Mesendoderm (in vitro differentiated cells): ENCODE data around the gene KIF18A. TPM values are rescaled to one million over a fixed set of nuclear protein-coding genes. Genes with fewer than 3 reads are reported as not detected.

ENCODE experiments used
- DNase-seq: peaks from one replicate; pipeline ENCODE4 v3.0.0; 2013
- H2AK5ac ChIP-seq: 2 replicates; pipeline ENCODE4 v1.6.1; 2013; ENCODE audit warnings: low read length, inconsistent platforms
- H2BK120ac ChIP-seq: 2 replicates; pipeline ENCODE4 v1.6.1; 2013; ENCODE audit warnings: low read depth, mild to moderate bottlenecking, low read length, moderate library complexity, mixed read lengths
- H2BK15ac ChIP-seq: replicated peaks from 2 replicates; pipeline ENCODE4 v1.6.1; 2013; ENCODE audit warnings: low read depth, mild to moderate bottlenecking, moderate library complexity
- H2BK5ac ChIP-seq: 2 replicates; pipeline ENCODE4 v1.6.1; 2013; ENCODE audit warnings: low read length, inconsistent platforms
- H3K18ac ChIP-seq: 2 replicates; pipeline ENCODE4 v1.6.1; 2013; ENCODE audit warnings: mild to moderate bottlenecking, low read length, mixed read lengths
- H3K23ac ChIP-seq: one replicate; pipeline ENCODE4 v1.6.1; 2013; ENCODE audit warnings: low read length
- H3K27ac ChIP-seq: 2 replicates; pipeline ENCODE4 v1.5.1; 2013; ENCODE audit warnings: low read depth, mild to moderate bottlenecking, inconsistent platforms, low read length, moderate library complexity
- H3K27me3 ChIP-seq: 2 replicates; pipeline ENCODE4 v1.6.1; 2013; ENCODE audit warnings: low read length, control low read depth, mild to moderate bottlenecking, inconsistent platforms; ENCODE audit not compliant: insufficient read depth, poor library complexity
- H3K36me3 ChIP-seq: 2 replicates; pipeline ENCODE4 v1.6.1; 2013; ENCODE audit warnings: low read length, inconsistent platforms; ENCODE audit not compliant: control insufficient read depth, insufficient read depth
- H3K4ac ChIP-seq: one replicate; pipeline ENCODE4 v1.6.1; 2013; ENCODE audit warnings: low read depth, mild to moderate bottlenecking, low read length, moderate library complexity
- H3K4me1 ChIP-seq: 2 replicates; pipeline ENCODE4 v1.6.1; 2013; ENCODE audit warnings: low read depth, low read length, inconsistent platforms; ENCODE audit not compliant: control insufficient read depth
- H3K4me2 ChIP-seq: 2 replicates; pipeline ENCODE4 v1.6.1; 2013; ENCODE audit warnings: low read length
- H3K4me3 ChIP-seq: 2 replicates; pipeline ENCODE4 v1.5.1; 2013; ENCODE audit warnings: mild to moderate bottlenecking, low read length
- H3K56ac ChIP-seq: one replicate; pipeline ENCODE4 v1.6.1; 2013; ENCODE audit warnings: low read length
- H3K79me1 ChIP-seq: 2 replicates; pipeline ENCODE4 v1.6.1; 2013; ENCODE audit warnings: low read length, inconsistent platforms
- H3K79me2 ChIP-seq: 2 replicates; pipeline ENCODE4 v1.6.1; 2013; ENCODE audit warnings: mild to moderate bottlenecking, low read length; ENCODE audit not compliant: control insufficient read depth, insufficient read depth
- H3K9ac ChIP-seq: 2 replicates; pipeline ENCODE4 v1.6.1; 2013; ENCODE audit warnings: low read length, inconsistent platforms
- H4K5ac ChIP-seq: one replicate; pipeline ENCODE4 v1.6.1; 2013; ENCODE audit warnings: low read length
- H4K8ac ChIP-seq: one replicate; pipeline ENCODE4 v1.6.1; 2013; ENCODE audit warnings: low read depth, mild to moderate bottlenecking, control low read depth, low read length, moderate library complexity
- WGBS: extraction: QIAGEN DNeasy Blood & Tissue Kit; methylation state at CpG from one replicate; pipeline ENCODE4 v1.1.7; 2013; ENCODE audit warnings: low lambda C conversion rate, missing lambda C conversion rate; ENCODE audit not compliant: insufficient coverage; ENCODE audit errors: extremely low coverage; 5-methylcytosine and 5-hydroxymethylcytosine counted together
- polyA plus RNA-seq, 2 experiments: library from polyadenylated mRNA; stranded (reverse); fragments of 200-250 nt; gene quantifications; one replicate each; pipeline ENCODE4 v1.2.3, GENCODE V29; 2013

Gene KIF18A
- polyA plus RNA-seq (2013, experiment 1 of 2): 12.8 TPM
- polyA plus RNA-seq (2013, experiment 2 of 2): 12.8 TPM

DNA sequence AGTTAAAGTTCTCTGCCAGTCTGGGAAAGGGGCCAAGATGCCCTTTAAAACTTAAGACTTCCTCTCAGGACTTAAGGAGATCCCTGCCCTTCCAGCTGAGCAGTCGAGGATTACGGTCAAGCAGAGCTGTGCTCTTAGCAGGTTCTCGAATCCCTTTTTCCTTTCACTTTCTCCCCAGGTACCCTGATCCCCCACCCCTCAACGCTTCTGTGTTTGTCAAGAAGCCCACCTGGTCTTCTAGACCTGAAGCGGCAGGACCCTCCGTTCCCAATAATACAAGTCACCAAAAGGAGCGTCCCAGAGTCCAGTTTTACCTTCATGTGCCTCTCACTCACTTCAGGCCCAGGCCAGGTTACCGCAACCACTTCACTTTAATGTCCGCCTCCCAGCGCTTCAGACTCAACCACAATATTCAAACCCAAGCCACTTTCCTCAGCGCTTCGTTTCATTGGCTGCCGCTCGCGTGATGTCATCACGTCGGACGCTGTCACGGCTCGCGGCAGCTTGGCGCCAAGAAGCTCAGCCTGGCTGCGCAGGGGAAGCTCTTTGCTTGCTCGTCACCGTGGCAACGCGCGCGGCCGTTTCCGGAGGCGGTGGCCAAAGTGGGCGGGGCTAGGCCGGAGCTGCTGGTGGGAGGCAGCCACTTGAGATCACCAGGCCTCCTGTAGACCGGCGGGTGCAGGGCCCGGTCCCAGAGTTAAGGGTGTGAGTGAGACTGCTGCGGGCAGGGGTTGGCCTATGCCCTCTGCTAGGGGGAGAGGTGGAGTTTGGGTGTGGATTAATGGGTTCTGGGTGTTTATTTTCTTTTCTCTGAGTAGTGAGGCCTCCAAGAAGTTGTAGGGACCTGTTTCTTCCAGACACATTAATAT is at the start of gene KIF18A, which contains the start of gene METTL15:
TSS of gene KIF18A (minus strand) at position 407 of the 869 bp plus-strand sequence. CDS start 10,209 bp downstream, outside the sequence.
TSS of gene METTL15 (plus strand) at position 639 of the 869 bp plus-strand sequence. CDS start 4,947 bp downstream, outside the sequence.
- H3K36me3 ChIP-seq: no peaks in the 10 kb centered on the region
- peak within 1 kb of the TSS; percentile 39 for H3K18ac ChIP-seq
- H3K4me1 ChIP-seq: no peaks in the 10 kb centered on the region
- H3K4ac ChIP-seq: peak within 1 kb of the TSS; percentile 17
- H2BK120ac ChIP-seq: no peak within 1 kb of the TSS
- no CpG with 5 or more reads among the region's 38 CpGs for WGBS
- no peak within 1 kb of the TSS for H2AK5ac ChIP-seq
- H2BK5ac ChIP-seq: no peak within 1 kb of the TSS
- H3K56ac ChIP-seq: peak within 1 kb of the TSS; percentile 91
- peak within 1 kb of the TSS; percentile 55 for H3K27ac ChIP-seq
- H3K4me2 ChIP-seq: peak within 1 kb of the TSS; percentile 75
- DNase-seq: peak; percentile 100
- H3K23ac ChIP-seq: no peak within 1 kb of the TSS
- H3K9ac ChIP-seq: peak within 1 kb of the TSS; percentile 79
- H4K5ac ChIP-seq: no peak within 1 kb of the TSS
- peak within 1 kb of the TSS; percentile 88 for H3K4me3 ChIP-seq
- H3K27me3 ChIP-seq: no peaks in the 10 kb centered on the region
- H2BK15ac ChIP-seq: no peak within 1 kb of the TSS
- H4K8ac ChIP-seq: no peak within 1 kb of the TSS
- H3K79me2 ChIP-seq: peaks cover 19% of the 10 kb centered on the region
- H3K79me1 ChIP-seq: peaks cover 3% of the 10 kb centered on the region

DNA sequence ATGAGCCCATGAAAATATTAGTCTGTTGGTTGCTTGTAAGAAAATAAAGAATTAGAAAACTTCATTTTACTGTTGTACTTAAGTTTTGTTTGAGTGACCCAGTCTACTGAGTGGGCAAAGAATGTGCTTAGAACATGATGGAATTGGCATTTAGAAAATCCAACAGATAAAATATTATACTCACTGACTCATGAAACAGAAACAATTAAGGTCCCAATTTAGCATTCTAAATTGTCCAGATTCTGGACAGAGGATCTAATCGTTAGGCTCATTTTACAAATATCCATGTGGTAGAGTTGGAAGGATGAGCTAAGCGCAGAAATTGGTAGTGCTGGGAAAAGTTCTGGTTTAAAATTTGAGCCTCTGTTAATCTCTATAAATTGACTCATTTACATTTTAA is 45.6 kb upstream of the KIF18A start:
- H3K9ac ChIP-seq: no peak overlapping the region
- no peak overlapping the region for H3K18ac ChIP-seq
- no peaks in the 10 kb centered on the region for H3K27me3 ChIP-seq
- H3K4me3 ChIP-seq: no peak overlapping the region
- H3K4me2 ChIP-seq: no peak overlapping the region
- no peak overlapping the region for H3K23ac ChIP-seq
- H4K5ac ChIP-seq: no peak overlapping the region
- H2BK15ac ChIP-seq: no peak overlapping the region
- H3K56ac ChIP-seq: no peak overlapping the region
- WGBS: no CpG with 5 or more reads among the region's 2 CpGs
- H3K36me3 ChIP-seq: no peaks in the 10 kb centered on the region
- H3K4ac ChIP-seq: no peak overlapping the region
- no peaks in the 10 kb centered on the region for H3K79me1 ChIP-seq
- H3K79me2 ChIP-seq: no peaks in the 10 kb centered on the region
- no peak overlapping the region for H2AK5ac ChIP-seq
- H3K27ac ChIP-seq: no peak overlapping the region
- H2BK5ac ChIP-seq: no peak overlapping the region
- no peaks in the 10 kb centered on the region for H3K4me1 ChIP-seq
- no peak for DNase-seq
- H2BK120ac ChIP-seq: no peak overlapping the region
- no peak overlapping the region for H4K8ac ChIP-seq

DNA sequence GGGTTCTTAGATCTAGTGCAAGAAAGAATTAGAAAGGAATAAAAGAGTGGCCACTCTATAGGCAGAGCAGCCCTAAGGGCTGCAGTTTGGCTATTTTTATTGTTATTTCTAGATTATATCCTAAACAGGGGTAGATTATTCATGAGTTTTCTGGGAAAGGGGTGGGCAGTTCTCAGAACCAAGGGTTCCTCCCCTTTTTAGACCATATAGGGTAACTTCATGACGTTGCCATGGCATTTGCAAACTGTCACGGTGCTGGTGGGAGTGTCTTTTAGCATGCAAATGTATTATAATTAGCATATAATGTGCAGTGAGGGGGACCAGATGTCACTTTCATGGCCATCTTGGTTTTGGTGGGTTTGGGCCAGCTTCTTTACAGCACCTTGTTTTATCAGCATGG is 44.8 kb upstream of the KIF18A start:
- H4K5ac ChIP-seq: no peak overlapping the region
- no peaks in the 10 kb centered on the region for H3K79me1 ChIP-seq
- H3K4me2 ChIP-seq: no peak overlapping the region
- H3K56ac ChIP-seq: no peak overlapping the region
- H2AK5ac ChIP-seq: no peak overlapping the region
- WGBS: no CpG with 5 or more reads among the region's 2 CpGs
- no peaks in the 10 kb centered on the region for H3K4me1 ChIP-seq
- H4K8ac ChIP-seq: no peak overlapping the region
- no peak for DNase-seq
- no peak overlapping the region for H3K23ac ChIP-seq
- H3K36me3 ChIP-seq: no peaks in the 10 kb centered on the region
- no peaks in the 10 kb centered on the region for H3K79me2 ChIP-seq
- H3K18ac ChIP-seq: no peak overlapping the region
- no peak overlapping the region for H2BK120ac ChIP-seq
- no peaks in the 10 kb centered on the region for H3K27me3 ChIP-seq
- H3K9ac ChIP-seq: no peak overlapping the region
- H3K4me3 ChIP-seq: no peak overlapping the region
- no peak overlapping the region for H2BK5ac ChIP-seq
- no peak overlapping the region for H2BK15ac ChIP-seq
- no peak overlapping the region for H3K4ac ChIP-seq
- H3K27ac ChIP-seq: no peak overlapping the region

DNA sequence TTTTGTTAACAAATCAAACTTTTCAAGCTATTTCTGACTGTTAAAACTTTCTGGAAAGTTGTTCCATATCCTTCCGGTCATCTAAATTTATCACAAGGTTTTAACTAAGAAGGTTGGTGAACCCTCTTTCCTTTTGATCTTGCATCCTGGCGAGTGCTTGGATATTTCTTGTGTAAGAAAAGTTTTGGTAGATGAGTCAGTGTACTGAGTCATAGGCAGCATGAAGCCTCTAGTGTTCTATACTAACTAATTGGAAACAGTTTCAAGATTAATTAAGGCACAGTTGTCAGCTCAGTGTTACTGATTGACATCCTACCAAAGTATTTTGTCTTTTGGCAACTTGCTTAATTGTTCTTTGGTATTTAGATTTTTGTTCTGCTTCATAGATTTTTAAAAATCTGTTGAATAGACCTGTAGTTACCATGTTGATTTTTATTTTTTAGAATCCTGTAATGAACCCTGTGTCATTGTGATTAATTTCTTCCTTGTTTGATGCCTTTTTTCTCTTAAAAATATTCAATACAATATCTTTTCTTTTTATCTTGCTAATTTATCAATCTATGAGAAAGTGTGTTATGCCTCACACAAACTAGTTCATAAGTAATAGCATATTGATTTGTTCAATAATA is 38.3 kb upstream of the KIF18A start:
- Histone ChIP-seq H4K5ac (no peak overlapping the region), H2BK120ac (no peak overlapping the region), H3K56ac (no peak overlapping the region), H3K79me2 (no peaks in the 10 kb centered on the region), H3K79me1 (no peaks in the 10 kb centered on the region), H3K27me3 (no peaks in the 10 kb centered on the region), H4K8ac (no peak overlapping the region), H2BK5ac (no peak overlapping the region), H3K4ac (no peak overlapping the region), H3K4me1 (no peaks in the 10 kb centered on the region), H3K23ac (no peak overlapping the region), H3K4me3 (no peak overlapping the region), H3K18ac (no peak overlapping the region), H3K36me3 (no peaks in the 10 kb centered on the region), H3K9ac (no peak overlapping the region), H2BK15ac (no peak overlapping the region), H3K27ac (no peak overlapping the region), H2AK5ac (no peak overlapping the region), H3K4me2 (no peak overlapping the region)
- no CpG with 5 or more reads among the region's 2 CpGs for WGBS
- DNase-seq: peak; percentile 75

DNA sequence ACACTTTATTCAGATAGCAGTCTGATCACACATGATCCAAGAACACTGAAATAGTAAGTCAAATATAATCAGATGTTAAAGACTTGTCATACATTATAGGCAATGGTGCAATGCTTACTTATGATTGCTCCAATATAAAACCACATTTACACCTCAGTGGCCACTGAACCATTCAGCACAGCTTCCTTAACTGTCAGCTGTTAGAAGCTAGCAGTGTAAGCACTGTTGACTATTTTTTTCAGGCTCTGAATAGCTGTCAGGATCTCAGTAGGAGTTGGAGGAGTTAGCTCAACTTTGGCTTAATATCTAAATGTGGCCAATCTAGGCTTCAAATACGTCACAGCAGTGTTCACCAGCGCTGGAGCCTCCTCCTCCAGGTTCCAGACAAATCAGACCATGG is 36.9 kb upstream of the KIF18A start:
- Histone ChIP-seq H3K4me2 (no peak overlapping the region), H3K9ac (no peak overlapping the region), H4K8ac (no peak overlapping the region), H2BK15ac (no peak overlapping the region), H3K4me3 (no peak overlapping the region), H2BK120ac (no peak overlapping the region), H3K27me3 (no peaks in the 10 kb centered on the region), H3K56ac (no peak overlapping the region), H3K79me2 (no peaks in the 10 kb centered on the region), H4K5ac (no peak overlapping the region), H2AK5ac (no peak overlapping the region), H3K36me3 (no peaks in the 10 kb centered on the region), H3K4ac (no peak overlapping the region), H3K79me1 (no peaks in the 10 kb centered on the region), H3K27ac (no peak overlapping the region), H3K18ac (no peak overlapping the region), H2BK5ac (no peak overlapping the region), H3K23ac (no peak overlapping the region), H3K4me1 (no peaks in the 10 kb centered on the region)
- WGBS: no CpG with 5 or more reads among the region's 2 CpGs
- DNase-seq: no peak
